Right renal cortex interstitium (tissue), 3 donors: ENCODE data around the gene GDI1. TPM values are rescaled to one million over a fixed set of nuclear protein-coding genes. Genes with fewer than 3 reads are reported as not detected.

Experiments used
- DNase-seq, 3 donors: peaks; one replicate each; pipeline ENCODE4 v3.0.0-alpha.2; 2013; ENCODE audit warnings: low read depth in 3 of 3, low spot score in 2 of 3
- polyA plus RNA-seq, 3 donors: library from polyadenylated mRNA; unstranded; fragments of 120-200 nt; gene quantifications; one replicate each; pipeline ENCODE4 v1.2.1, GENCODE V29; 2013; ENCODE audit not compliant: insufficient read length in 3 of 3

GDI1 gene
- polyA plus RNA-seq, 3 donors = 106 to 109 (median 107) TPM

- DNase-seq = no peak
Measured at GRCh38 chrX:154458954-154459778, 22.2 kb downstream of the GDI1 start.

GRCh38 chrX:154459832-154460231, 22.9 kb downstream of the GDI1 start:
- no peak for DNase-seq

- DNase-seq = no peak
Measured at GRCh38 chrX:154460326-154460725, 23.4 kb downstream of the GDI1 start.

GRCh38 chrX:154462396-154462795, 25.4 kb downstream of the GDI1 start:
- DNase-seq = no peak

- DNase-seq = no peak
Measured at GRCh38 chrX:154463611-154464220, 26.8 kb downstream of the GDI1 start.

- no peak for DNase-seq
Measured at GRCh38 chrX:154464806-154465365, 27.9 kb downstream of the GDI1 start.

GRCh38 chrX:154465601-154466000, 28.6 kb downstream of the GDI1 start:
- DNase-seq = no peak

GRCh38 chrX:154466036-154466435, 29.1 kb downstream of the GDI1 start:
- DNase-seq = no peak

- DNase-seq = no peak
Measured at GRCh38 chrX:154466907-154467306, 30.0 kb downstream of the GDI1 start.

GRCh38 chrX:154467556-154467955, 30.6 kb downstream of the GDI1 start:
- DNase-seq = no peak

- DNase-seq = no peak
Measured at GRCh38 chrX:154468217-154468616, 31.3 kb downstream of the GDI1 start.

GRCh38 chrX:154469114-154469513, 32.2 kb downstream of the GDI1 start:
- no peak for DNase-seq

GRCh38 chrX:154469880-154470279, 32.9 kb downstream of the GDI1 start:
- DNase-seq = no peak

GRCh38 chrX:154470434-154470833, 33.5 kb downstream of the GDI1 start:
- DNase-seq = no peak

- DNase-seq = no peak
Measured at GRCh38 chrX:154470914-154471568, 34.1 kb downstream of the GDI1 start.

GRCh38 chrX:154471839-154472684, 35.1 kb downstream of the GDI1 start:
- no peak for DNase-seq

- no peak for DNase-seq
Measured at GRCh38 chrX:154472685-154473632, 36.0 kb downstream of the GDI1 start.

- DNase-seq = no peak
Measured at GRCh38 chrX:154473683-154474082, 36.7 kb downstream of the GDI1 start.

- no peak for DNase-seq
Measured at GRCh38 chrX:154476821-154477220, 39.9 kb downstream of the GDI1 start.
